SHP77 treated with DMSO at 0.1 percent for 48 hours (cell line): ENCODE measurements around the gene VPS37C.

Experiments
- DNase-seq: peaks from one replicate; lab custom pipeline; 2025; lab: John Stamatoyannopoulos, UW

The VPS37C gene

GRCh38 chr11:61153593-61154095 is 7.6 kb downstream of the VPS37C start:
- DNase-seq: no peak

DNA sequence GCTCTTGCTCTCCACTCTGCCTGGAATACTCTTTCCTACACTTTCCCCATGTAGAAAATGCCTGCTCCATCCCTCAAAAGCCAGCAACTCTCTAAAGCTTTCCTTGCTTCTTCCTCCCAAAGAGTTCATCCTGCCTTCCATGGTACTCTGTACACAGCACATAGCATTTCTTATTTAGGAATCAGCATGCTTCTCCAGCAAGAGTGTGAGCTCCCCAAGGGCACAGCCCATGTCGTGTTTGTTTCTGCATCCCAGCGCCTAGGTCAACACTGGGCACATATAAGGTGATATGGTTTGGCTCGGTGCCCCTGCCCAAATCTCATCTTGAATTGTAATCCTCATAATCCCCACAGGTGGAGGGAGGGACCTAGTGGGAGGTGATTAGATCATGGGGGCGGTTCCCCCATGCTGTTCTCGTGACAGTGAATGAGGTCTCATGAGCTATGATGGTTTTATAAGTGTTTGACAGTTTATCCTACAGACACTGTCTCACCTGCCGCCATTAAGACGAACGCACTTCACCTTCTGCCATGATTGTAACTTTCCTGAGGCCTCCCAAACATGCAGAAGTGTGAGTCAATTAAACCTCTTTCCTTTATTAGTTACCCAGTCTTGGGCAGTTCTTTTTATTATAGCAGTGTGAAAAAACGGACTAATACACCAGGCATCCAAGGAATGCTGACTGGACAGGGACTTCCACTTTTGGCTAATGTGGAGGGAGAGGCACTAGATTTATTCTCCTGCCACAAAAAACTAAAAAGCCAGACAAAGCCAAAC is 8.2 kb downstream of the VPS37C start:
- DNase-seq: no peak

- no peak for DNase-seq
Measured at GRCh38 chr11:61151545-61152252, 9.5 kb downstream of the VPS37C start.

GRCh38 chr11:61150706-61151544 is 10.3 kb downstream of the VPS37C start:
- DNase-seq: no peak

GRCh38 chr11:61149624-61150615 is 11.3 kb downstream of the VPS37C start:
- DNase-seq: no peak

DNA sequence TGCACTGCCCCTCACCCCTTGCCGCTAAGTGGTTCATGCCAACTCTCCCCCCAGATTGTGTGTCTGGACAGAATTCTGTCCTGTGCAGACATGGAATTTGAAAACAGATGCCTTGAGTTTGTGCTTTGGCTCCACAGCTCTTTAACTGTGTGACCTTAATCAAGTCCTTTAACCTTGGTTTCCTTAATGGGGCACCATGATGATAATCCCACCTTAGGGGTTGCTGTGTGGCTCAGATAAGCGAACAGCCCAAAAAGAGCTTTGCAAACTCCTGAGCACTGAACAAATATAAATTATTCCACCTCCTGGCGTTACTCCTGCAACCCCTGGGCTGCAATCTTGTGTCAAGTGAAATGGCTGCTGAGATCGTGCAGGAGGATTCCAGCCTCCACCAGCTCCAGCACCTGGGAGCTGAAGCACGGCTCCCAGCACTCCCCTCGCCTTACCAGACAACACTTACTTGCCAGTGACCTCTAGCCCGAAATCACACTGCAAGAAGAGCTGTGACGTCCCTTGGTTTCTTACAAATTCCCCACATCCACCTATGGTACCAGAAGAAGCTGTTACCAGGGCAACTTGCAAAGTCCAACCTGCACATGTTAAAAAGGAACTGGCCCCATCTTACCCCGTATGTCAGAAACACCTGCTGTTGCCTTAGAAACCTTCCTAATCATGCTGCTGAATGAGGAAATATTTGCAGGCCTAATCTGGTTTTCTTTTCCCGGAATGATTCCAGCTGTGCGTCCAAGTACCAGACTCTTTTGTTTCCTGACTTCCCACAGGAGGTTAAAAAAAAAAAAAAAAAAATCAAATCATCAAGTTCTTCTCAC is 13.2 kb downstream of the VPS37C start:
- no peak for DNase-seq

- no peak for DNase-seq
Measured at GRCh38 chr11:61147271-61147670, 14.0 kb downstream of the VPS37C start.

- no peak for DNase-seq
Measured at GRCh38 chr11:61146416-61146815, 14.8 kb downstream of the VPS37C start.

GRCh38 chr11:61145228-61146005 is 15.8 kb downstream of the VPS37C start:
- DNase-seq: no peak

GRCh38 chr11:61144511-61145179 is 16.6 kb downstream of the VPS37C start:
- no peak for DNase-seq

- DNase-seq: no peak
Measured at GRCh38 chr11:61142424-61142823, 18.8 kb downstream of the VPS37C start.

DNA sequence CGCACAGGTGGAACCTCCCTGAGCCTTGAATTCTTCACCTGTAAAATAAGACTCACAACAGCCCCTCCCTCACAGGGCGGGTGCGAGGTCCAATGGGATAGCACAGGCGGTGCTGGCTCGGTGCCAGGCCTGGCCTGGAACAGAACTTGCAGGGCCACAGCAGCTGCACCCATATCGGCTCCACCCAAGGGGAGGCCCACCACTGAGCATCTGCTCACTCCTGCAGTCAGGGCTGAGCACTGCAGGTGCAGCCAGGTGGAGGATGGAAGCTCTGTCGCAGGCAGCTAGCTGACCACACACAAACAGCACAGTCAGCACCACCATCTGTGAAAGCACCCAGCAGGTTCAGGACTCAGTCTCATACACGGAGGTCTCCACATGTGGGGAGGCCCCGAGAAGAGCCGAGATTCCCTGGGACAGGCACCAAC is 19.6 kb downstream of the VPS37C start:
- peak; percentile 84 for DNase-seq

- DNase-seq: no peak
Measured at GRCh38 chr11:61140416-61140815, 20.8 kb downstream of the VPS37C start.

GRCh38 chr11:61139387-61139786 is 21.8 kb downstream of the VPS37C start:
- no peak for DNase-seq

- no peak for DNase-seq
Measured at GRCh38 chr11:61138935-61139334, 22.3 kb downstream of the VPS37C start.

- no peak for DNase-seq
Measured at GRCh38 chr11:61134801-61135257, 26.4 kb downstream of the VPS37C start.

DNA sequence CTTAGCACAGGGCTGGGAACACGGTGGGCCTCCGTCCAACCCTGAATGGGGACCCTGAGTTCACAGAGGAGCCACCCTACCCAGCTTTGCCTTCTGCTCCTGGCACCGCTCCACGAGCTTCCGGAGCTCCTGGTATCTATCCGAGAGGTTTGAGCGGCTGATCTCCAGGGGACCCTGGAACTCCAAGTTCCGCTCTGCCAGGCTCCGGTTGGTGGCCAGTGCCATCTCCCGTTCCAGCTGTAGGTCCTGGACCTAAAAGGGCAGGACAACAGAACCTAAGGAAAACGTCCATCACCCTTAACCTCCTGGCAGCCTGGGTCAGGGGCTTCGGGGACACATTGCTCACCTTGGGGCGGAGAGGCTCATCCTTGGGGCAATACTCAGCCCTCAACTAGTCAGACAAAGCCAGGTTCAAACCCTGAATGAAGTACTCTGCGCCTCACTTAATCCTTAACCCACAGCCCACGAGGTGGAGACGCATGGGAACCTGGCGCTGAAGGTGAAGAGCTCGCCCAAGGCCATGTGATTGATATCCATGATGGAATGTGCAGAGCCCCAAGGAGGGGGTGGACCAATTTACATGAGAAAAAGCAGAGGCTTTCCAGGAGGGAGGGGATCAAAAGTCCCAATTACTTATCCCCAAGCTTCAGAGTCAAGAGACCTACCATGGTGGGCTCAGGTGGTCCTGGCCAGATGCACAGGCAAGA is 27.1 kb downstream of the VPS37C start:
- no peak for DNase-seq

DNA sequence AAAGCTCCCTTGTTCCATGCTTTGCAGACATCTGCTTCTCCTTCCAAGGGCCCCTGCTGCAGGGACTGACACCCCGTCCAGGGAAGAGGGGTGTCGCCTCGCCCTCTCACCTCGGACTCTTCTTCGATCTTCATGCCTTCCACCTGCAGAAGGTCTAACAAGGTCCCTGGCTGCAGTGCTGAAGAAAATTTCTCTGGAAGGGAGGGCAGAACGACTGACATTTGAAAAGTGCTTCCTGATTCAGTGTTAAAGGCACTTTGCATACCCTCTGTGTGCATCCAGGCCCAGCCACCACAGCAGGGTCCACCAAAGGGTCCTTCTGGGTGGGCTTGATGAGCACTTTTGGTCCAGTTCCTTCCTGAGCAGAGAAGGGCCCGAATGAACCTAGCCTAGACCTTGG is 28.1 kb downstream of the VPS37C start:
- DNase-seq: no peak
